ENCODE measurements around the gene BDH1.

GRCh38 chr3:197513953-197514785 is 41.6 kb downstream of the BDH1 start:
- no peak for TF ChIP-seq CTCF (conservative IDR thresholded peaks at IDR 0.05; ENCODE audit: low read depth, low read length)
- TF ChIP-seq EZH2 (IDR thresholded peaks at IDR 0.05; ENCODE audit: borderline replicate concordance, low read depth, low read length, poor library complexity, severe bottlenecking) = no peak

Data from A673 (cell line).